GM21737 (cell line): ENCODE results near the gene NFIB.
A peak's percentile ranks its signal among the peaks of the same experiment; 100 is the strongest.

Experiments used
- ATAC-seq: cut with Tn5 transposase; IDR thresholded peaks from one replicate; pipeline ENCODE4 v1.9.1; 2021; ENCODE audit warnings: mild to moderate bottlenecking, moderate library complexity; ENCODE audit not compliant: unreplicated experiment

Gene NFIB

GRCh38 chr9:14313951-14314423, at the start of gene NFIB:
TSS of gene NFIB (minus strand) at chr9:14314141. CDS start at chr9:14313511, 630 bp downstream.
- no peak for ATAC-seq

- ATAC-seq, result no peak
Measured at GRCh38 chr9:14362175-14362574, 48.2 kb upstream of the NFIB start.

- no peak for ATAC-seq
Measured at GRCh38 chr9:14361074-14361473, 47.1 kb upstream of the NFIB start.

DNA sequence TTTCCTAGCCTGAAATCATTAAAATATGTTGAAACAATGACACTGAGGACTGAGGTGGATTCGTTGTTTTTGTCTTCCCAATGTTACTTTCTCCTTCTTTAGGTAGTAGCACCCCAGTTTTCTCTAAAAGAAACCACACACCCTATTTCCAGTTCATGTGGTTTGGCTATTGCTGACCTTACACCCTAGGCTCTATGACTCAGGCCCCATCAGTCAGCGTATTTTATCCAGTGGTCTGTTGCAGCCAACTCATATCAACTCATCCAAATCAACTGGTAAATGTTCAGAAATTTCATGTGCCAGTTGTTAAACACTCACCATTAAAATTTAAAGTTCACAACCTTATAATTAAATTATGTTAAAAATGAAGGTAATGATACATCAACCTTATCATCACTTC, 44.6 kb upstream of the NFIB start:
- ATAC-seq, result no peak

DNA sequence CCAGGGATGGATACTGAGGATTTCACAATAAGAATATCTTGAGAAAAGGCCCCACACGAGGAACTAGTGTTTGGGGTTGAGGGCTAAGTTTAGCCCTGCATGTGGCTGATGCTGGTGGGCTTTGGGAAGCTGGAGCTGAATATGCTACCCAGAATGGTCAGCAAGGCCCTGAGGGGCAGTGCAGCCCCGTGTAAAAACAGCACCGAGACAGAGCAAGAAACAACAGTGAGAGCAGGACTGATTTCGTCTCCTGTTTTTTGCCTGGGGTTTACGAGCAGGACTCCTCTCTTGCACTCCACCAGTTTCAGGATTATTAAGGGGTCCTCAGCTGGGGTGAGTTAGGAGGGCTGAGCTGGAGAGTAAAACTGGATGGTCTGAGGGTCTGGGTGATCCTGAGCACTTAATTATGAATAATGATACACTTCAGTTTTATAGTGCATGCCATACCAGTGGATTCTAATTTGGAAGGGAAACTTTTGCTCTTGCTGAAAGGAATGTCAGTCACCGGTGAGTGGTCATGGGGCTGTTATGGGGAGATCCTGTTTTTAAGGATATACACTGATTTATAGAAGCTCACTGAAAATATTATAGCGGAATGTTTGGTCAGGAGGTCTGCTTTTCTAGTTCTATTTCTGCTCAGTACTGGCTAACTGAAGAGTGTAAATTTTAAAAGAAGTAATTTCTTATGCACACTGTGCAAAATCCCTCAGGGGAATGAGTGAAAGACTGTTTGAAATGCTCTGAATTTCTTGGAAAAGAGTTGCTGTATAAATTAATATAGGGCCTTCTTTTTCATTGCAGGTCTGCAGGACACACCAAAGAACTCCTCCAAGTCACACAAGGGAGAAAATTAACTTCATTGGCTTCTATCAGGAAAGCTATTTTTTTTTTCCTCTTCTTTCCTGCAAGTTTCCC, 42.7 kb upstream of the NFIB start:
- ATAC-seq, result no peak

DNA sequence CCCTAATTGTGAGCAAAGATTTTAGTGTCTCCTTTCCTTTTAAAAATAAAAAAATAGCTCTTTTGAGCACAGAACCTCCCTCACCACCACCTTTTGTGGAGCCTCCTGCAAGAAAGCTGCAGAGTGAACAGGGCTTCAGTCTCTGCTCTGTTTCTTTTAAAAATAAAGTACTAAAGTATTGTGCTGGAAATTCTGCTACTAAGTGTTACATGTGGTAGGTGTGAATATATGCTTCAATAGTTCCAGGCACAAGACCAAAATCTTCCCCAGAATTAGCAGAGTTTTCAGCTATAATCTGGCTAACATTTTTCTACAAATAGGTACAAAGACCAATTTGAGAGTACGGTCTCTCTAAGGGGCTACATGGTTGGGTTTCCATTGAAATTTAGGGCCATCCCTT, 40.3 kb upstream of the NFIB start:
- ATAC-seq, result no peak

DNA sequence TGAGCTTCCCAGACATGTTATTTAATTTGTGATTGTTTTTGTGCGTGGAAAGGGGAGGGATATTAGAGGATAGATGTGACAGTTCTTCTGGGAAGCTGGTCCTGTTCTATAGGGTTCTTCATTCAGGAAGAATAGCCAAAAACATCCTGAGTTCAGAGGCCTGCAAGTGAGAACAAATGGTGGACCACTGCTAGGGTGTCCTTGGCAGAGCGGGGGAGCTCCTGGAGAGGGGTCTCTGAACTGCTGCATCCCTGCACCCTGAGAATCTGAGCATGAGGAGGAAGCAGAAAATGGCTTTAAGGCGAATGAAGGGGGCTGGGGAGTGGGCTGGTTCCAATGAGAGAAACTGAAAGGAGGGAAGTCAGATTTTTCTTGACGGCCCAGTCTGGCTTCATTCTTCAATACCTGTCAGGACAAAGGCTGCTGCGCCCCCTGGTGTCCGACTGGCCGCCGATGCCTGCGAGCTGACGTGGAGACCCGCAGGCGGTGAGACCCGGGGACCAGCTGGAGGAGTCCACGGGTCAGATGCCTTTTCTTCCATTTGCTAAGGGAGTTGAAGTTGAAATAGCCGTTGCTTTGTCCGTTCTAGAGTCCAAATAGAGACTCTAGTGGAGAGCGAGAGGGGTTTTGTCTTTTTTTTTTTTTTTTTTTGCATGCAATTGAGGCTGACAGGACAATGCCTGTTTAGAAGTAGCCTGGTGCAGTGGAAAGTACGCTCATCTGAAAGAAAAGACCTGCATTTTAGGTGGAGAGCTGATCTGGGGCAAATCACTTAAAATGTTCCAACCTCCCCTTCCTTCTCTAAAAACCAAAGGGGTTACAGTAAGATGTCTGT, 39.5 kb upstream of the NFIB start:
- ATAC-seq, result peak; percentile 83

GRCh38 chr9:14352503-14352902, 38.6 kb upstream of the NFIB start:
- ATAC-seq, result no peak

DNA sequence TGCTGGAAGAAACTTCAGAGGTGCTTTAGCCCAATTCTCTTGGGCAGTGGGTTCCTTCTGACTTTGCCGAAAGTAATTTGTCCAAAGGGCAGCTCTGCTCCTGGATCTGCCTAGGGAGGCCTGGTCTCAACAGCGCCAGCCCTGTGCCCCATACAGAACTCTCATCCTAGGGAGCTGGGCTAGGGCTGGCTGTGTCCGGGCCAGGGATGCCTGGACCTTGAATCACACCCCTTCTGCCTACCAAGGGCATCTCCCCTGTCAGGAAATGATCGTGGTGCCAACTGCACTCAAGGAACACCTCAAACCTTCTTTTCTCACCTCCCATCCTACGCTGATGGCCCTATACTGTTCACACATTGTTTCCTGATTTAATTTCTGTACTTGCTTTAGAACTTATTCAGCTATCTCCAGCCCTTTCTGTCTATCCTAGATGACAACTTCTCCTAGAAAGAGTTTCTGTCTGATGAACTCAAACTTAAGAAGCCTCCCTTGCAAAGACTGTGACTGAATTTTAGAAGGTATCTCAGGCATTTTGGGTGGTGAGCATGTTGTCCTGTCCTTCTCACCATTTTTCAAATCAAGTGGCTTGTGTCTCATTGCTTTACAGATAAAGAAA, 37.4 kb upstream of the NFIB start:
- no peak for ATAC-seq

GRCh38 chr9:14350754-14351153, 36.8 kb upstream of the NFIB start:
- no peak for ATAC-seq

- no peak for ATAC-seq
Measured at GRCh38 chr9:14350349-14350728, 36.4 kb upstream of the NFIB start.

DNA sequence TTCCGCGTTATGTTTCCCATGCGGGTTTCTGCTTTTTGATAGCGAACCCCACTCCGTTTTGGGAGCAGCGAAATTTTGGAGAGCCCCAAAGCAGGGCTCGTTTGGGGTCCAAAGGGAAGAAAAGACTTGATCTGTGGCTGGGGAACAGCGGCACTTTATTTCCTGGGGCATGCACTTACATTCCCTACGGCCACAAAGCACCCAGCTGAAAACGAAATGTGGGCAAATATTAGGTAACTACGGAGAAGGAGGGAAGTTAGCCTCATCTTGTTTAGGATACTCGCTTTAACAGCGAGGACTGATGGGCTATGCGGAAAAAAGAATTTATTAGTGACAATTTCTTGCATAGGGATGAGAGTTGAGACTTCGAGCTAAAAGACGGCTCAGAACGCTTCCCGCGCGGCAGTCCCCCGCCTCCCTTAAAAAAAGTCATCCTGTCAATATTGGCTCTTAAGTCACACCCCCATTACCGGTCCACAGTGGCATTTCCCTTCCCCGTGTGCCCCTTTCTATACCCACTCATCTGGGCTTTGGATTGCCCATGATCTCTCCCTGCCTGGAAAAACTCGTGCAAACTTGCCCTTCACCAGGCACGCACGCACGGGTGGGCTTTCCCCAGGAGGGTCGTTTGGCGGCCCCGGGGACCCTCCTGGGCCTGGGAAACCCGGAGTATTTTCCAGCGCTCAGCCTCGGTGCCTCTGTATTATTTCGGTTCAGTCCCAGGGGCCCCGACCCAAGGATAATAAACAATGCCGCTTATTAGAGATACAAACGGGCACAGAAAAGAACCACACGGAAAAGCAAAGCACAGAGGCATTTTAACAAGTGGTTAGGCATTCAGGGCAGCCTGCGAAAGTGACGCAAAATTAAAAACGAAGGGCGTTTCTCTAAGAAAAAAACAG, 35.8 kb upstream of the NFIB start:
- no peak for ATAC-seq

GRCh38 chr9:14349146-14349446, 35.2 kb upstream of the NFIB start:
- no peak for ATAC-seq

DNA sequence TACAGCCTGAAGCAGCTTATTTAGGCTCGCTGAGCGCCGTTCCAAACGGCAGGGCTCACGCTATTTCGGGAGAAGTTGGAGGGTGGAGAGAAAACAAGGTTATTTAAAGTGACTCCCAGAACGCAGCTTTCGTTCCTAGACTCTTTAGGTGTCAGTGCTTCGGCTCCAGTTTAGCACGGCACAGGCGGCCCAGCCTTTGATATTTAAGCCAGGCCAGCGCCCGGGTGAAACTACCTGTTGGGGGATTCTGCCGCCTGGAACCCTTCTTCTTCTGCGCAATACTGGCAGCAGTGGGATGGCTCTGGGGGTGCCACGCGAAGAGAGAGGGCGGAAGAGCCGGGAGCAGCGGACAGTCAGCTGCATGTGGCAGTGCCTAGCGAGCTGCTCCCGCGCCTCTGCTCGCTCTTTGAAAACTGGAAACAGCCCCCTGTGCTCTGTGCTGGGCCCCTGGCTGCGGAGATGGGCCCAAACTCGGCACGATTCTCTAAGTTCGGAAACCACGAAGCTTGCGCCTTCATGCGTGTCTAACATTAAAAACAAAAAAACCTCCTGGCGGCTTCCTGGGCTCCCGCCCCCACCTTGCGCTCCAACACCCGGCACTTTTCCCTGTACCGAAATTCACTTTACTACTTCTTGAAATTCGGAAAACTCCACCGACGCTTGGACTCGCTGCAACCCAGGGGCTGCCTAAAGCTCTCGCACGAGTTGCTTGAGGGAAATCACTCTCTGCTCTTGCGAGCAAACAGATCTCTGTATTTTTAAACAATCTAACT, 34.6 kb upstream of the NFIB start:
- ATAC-seq, result no peak

- ATAC-seq, result no peak
Measured at GRCh38 chr9:14348123-14348372, 34.1 kb upstream of the NFIB start.

DNA sequence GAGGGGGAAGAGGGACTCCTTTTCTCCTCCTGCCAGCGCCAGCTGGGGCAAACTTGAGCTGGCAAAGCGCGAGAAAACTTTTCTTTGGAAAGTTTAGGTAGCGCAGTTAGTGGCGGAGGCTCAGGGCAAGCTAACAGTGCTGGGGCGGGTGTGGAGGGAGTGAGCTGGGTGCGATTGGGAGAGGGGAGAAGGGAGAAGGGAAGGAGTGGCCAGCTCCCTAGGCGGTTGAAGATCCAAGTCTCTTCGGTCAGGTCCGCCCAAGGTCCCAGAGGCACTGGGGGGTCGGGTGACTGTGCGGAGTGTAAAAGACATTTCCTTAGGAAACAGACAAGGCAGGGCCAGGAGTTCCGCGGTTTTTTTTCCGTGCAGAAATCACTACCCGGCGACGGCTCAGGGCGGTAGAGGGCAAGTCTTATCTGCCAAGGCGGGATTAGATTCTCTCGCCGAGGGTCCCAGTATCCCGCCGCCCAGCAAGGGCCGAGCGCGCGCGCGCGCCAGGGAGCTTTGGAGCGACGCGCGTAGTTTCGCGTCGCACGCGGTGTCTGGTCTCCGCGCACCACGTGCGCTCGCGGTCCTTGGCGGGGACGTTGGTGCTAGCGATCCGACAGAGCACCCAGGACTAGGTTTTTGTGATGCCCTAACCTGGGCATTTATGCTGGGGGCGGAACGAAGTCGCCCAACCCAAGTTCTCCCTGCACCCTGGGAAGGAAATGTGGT, 33.6 kb upstream of the NFIB start:
- no peak for ATAC-seq

- no peak for ATAC-seq
Measured at GRCh38 chr9:14346811-14347405, 33.0 kb upstream of the NFIB start.

- no peak for ATAC-seq
Measured at GRCh38 chr9:14346231-14346791, 32.4 kb upstream of the NFIB start.
